GM18507 (cell line): ENCODE results near the gene SNX30.
A peak's percentile ranks its signal among the peaks of the same experiment; 100 is the strongest.

Source experiments
- DNase-seq: peaks from one replicate; pipeline ENCODE4 v3.0.0; 2011; ENCODE audit warnings: low read depth; ENCODE audit not compliant: insufficient read length; ENCODE audit errors: extremely low spot score
- FAIRE-seq: peaks from 2 replicates; lab custom pipeline; 2011; peaks lifted over from hg19 to GRCh38; lab: Jason Lieb, UNC

SNX30 gene

GRCh38 chr9:112896131-112896530 lies 145.6 kb downstream of the SNX30 start:
- DNase-seq = no peak
- peak; percentile 53 for FAIRE-seq

- DNase-seq = no peak
- FAIRE-seq = no peak
Observed at GRCh38 chr9:112898872-112899311, 148.3 kb downstream of the SNX30 start.

GRCh38 chr9:112900488-112900887 lies 149.9 kb downstream of the SNX30 start:
- no peak for DNase-seq

GRCh38 chr9:112900901-112901300 lies 150.3 kb downstream of the SNX30 start:
- no peak for FAIRE-seq
- no peak for DNase-seq

More at GRCh38 chr9:112900488-112900887, 149.9 kb downstream of the SNX30 start:
- no peak for FAIRE-seq

- FAIRE-seq (no peak), DNase-seq (no peak)
Observed at GRCh38 chr9:112905084-112905483, 154.5 kb downstream of the SNX30 start.

- FAIRE-seq (no peak), DNase-seq (no peak)
Observed at GRCh38 chr9:112911736-112912135, 161.2 kb downstream of the SNX30 start.

GRCh38 chr9:112912636-112913035 lies 162.1 kb downstream of the SNX30 start:
- no peak for FAIRE-seq
- no peak for DNase-seq

- DNase-seq (no peak), FAIRE-seq (no peak)
Observed at GRCh38 chr9:112913326-112913725, 162.8 kb downstream of the SNX30 start.

- DNase-seq (no peak), FAIRE-seq (no peak)
Observed at GRCh38 chr9:112914524-112914923, 164.0 kb downstream of the SNX30 start.

- DNase-seq = no peak
- FAIRE-seq = no peak
Observed at GRCh38 chr9:112917047-112917986, 166.8 kb downstream of the SNX30 start.

GRCh38 chr9:112917987-112918362 lies 167.4 kb downstream of the SNX30 start:
- DNase-seq (no peak), FAIRE-seq (no peak)

- FAIRE-seq (peak; percentile 63), DNase-seq (no peak)
Observed at GRCh38 chr9:112921549-112921948, 171.0 kb downstream of the SNX30 start.
